HG03342 (cell line): Measurements from ENCODE around the gene PIGU.
A peak's percentile ranks its signal among the peaks of the same experiment; 100 is the strongest.
"Not testable (repeated sequence)": the region's sequence is repeated elsewhere in the genome, so short reads cannot be mapped to it uniquely, and the experiment has no call there.

Experiments used
- ATAC-seq: cut with Tn5 transposase; IDR thresholded peaks from one replicate; pipeline ENCODE4 v1.9.1; 2021; ENCODE audit warnings: mild to moderate bottlenecking, moderate library complexity; ENCODE audit not compliant: unreplicated experiment

PIGU gene

DNA sequence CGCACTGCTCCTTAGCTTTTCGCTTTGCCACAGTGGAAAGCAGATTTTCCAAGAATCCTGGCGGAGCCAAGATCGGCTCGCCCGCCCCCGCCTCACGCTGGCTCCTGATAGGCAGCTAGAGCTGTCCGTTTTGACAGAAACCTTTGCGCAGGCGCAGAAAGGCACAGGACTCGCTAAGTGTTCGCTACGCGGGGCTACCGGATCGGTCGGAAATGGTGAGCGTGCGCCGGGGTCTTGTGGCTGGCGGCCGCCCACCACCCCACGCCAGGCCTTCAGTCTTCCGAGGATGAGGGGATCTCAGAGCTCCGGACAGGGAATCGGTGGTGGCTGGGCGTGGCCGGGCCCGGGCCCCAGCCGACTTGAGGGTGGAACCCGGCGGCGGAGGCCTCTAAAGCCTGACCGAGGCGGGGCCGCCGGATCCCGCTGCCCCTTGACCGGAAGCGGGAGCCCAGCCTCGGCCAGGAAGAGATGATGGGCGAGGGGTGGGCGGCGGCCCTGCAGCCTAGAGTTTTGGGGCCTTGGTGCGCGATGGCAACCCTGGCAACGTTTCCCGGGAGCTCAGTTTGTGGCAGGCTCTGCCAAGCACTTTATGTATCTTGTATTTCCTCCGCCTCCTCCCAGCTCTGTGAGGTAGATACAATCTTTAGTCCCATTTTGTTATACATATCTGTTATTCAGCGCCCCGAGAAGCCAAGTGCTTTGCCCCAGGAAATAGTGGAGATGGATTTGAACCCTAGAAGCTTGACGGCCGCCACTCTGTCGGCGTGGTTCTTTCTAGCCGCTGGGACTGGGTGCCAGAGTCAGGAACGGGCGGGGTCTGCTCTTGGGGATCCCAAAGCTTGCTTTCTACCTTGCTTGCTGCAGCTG, 160.4 kb downstream of the PIGU start, which contains the start of gene DYNLRB1:
Gene DYNLRB1 (plus strand): TSS at position 176 of the 867 bp plus-strand sequence. CDS start 37 bp downstream, at position 213.
- peak; percentile 60 for ATAC-seq

DNA sequence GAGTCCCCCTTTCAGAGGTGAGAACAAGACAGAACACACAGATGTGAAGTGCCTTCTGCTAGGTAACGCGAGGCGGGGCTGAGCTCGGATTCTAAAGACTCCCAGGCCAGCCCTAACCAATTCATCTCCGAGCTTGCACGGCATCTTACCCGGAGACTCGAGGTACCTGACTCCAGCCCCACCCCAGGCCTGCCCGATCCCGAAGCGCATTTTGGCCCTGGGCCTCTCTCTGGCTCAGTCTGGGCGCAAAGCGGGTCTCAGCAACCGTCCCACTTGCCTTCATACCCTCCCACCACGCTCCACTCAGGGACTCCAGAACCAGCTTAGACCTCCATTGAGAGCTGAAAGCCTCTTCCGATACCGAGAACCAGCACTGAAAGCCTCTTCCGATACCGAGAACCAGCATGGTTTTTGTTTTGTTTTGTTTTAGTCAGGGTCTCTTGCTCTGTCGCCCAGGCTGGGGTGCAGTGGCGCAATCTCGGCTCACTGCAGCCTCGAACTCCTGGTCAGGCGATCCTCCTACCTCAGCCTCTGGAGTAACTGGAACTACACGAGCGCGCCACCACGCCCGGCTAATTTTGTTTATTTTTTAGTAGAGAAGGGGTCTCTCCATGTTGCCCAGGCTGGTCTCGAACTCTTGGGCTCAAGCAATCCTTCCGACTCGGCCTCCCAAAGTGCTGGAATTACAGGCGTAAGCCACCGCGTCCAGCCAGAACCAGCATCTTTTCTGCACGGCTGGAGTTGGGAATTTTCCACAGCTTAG, 161.2 kb downstream of the PIGU start:
- ATAC-seq = peak; percentile 49

DNA sequence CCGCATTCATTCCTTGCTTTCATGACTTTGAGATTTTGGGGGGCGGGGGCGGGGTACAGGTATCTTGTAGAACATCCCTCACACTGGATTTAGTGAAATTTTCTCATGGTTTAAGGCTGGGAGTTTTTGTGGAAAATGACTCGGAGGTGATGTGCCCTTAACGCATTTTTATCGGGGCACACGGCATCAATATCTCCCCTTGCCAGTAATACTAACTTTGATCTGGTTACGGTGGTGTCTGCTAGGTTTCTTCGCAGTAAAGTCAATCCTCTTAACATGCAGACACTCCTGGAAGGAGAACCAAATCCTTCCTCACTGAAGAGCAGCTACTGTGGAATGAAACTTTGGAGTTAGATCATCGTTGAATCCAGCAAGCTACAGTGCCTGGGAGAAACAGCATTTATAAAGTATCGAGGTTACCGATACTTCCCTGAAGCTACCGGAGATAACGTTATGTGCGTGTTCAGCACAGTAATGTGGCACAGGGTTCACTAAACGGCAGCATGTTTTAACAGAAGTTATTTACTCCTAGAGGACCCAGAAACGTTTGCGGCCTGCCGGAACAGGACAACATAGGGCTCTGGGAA, 161.9 kb downstream of the PIGU start:
- no peak for ATAC-seq

DNA sequence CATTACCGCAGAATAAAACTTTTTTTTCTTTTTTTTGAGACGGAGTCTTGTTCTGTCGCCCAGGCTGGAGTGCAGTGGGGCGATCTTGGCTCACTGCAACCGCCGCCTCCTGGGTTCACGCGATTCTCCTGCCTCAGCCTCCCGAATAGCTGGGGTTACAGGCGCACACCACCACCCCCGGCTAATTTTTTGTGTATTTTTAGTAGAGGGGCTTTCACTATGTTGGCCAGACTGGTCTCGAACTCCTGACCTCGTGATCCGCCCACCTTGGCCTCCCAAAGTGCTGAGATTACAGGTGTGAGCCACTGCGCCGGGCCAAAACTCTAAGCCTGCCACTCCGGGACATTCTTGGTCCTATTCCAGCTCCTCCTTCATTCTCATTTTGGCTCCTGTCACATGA, 162.9 kb downstream of the PIGU start:
- not testable (repeated sequence) for ATAC-seq

DNA sequence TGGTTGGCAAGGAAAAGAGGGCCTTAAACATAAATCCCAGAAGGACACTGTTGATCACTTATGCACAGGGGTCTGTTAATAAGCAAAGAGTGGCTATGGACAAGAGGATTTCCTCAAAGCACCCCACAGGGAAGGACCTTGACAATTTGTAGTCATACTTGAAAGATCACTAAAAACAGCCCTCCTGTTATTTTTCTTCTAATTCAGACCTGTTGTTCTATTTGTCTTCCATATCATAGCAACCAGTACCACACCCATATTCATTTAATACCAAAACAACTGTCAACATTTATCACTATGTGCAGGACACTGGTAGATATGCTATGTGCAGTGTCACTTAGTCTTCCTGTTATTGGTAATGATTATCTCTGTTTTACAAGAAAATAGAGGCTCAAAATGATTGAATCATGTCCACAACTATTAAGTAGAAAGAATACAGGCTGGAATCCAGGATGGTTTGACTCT, 163.9 kb downstream of the PIGU start:
- ATAC-seq = no peak

DNA sequence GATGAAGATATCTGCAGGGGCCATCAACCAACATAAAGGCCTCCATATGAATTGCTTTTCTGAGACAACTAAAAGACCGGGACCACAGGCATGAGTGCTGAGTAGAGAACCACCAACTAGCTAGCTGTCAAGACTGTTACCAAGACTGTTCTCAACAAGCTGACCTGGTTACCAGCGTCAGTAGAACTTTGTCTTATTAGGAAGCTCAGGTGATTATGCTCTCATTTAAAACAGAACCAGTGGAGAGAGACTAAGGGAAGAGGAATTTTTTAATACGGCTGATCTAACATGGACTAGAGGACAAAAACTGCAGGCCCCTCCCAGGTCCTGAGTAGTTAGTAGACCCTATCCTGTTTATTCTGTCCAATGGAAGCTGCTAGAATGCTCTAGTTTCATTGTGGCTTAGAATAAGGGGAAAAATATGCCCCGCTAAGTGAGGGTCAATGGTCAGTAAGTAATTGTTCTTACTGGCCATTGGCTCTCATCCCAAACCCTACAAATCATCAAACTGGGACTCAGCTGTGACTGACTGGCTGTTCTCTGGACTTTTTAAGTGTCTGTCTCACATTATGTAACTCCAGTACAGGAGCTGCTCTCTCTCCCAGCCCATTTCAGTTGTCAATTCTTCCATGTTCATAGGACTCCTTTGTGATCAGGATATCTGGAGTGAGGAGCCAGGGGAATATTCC, 164.5 kb downstream of the PIGU start:
- no peak for ATAC-seq

DNA sequence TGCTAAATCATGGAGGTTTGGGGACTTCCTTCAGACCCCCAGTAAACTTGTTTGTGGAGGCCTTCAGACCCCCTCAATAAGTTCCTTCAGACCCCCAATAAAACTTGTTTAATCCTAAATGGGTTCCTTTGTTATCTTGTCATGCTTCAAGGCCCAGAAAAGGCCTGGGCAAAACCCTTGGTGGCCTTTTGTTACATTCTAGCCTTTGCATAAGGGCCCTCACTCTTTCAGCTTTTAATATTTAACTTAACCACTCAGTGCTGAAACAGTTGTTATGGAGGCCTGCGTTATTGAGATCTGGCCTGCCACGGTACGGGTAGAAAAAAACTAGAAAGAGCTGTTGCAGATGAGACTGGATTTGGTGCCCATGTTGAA, 165.0 kb downstream of the PIGU start:
- no peak for ATAC-seq

DNA sequence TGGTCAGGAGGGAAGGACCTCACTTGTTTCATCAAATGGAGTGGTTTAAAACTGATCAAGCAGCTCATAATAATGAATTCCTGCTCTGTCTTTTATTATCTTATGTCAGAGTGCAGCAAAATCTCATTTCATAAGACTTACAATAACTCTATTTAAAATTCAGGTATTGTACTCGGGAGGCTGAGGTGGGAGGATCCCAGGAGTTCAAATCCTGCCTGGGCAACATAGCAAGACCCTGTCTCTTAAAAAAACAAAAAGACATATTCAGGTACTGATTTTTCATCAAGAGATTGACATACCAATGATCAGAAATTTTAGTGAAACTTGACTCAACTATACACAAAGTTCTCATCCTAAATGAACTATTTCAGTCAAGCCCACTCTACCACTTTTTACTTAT, 166.3 kb downstream of the PIGU start:
- ATAC-seq = no peak
